ENCODE data around the gene LDLRAP1. TPM values are rescaled to one million over a fixed set of nuclear protein-coding genes. Genes with fewer than 3 reads are reported as not detected.

Gene LDLRAP1
- total RNA-seq, 6 experiments from 2014 or later = 10.4 to 14.1 (median 12.7) TPM

- Mint-ChIP-seq H3K4me1 (ENCODE audit: low read depth) (peaks cover 44% of the 10 kb centered on the region), H3K27ac (peak overlapping the region; percentile 95), H3K27me3 (ENCODE audit: insufficient read depth) (peaks cover 7% of the 10 kb centered on the region; the same call in 1 of the 2 replicates), H3K4me3 (peak overlapping the region; percentile 78; the same call in 1 of the 2 replicates), H3K36me3 (ENCODE audit: low read depth) (no peaks in the 10 kb centered on the region), H3K9me3 (no peaks in the 10 kb centered on the region)
- no peak for DNase-seq
- no peak for TF ChIP-seq CTCF (IDR thresholded peaks at IDR 0.05)
Measured at GRCh38 chr1:25569597-25570396, 26.4 kb downstream of the LDLRAP1 start.

- H3K36me3 Mint-ChIP-seq (ENCODE audit: low read depth) = no peaks in the 10 kb centered on the region
- DNase-seq = no peak
- peaks cover 43% of the 10 kb centered on the region for H3K4me1 Mint-ChIP-seq (ENCODE audit: low read depth)
- no peaks in the 10 kb centered on the region for H3K9me3 Mint-ChIP-seq
- peaks cover 7% of the 10 kb centered on the region; the same call in 1 of the 2 replicates for H3K27me3 Mint-ChIP-seq (ENCODE audit: insufficient read depth)
- no peak for TF ChIP-seq CTCF (IDR thresholded peaks at IDR 0.05)
- no peak overlapping the region for H3K27ac Mint-ChIP-seq
- H3K4me3 Mint-ChIP-seq = no peak overlapping the region
Measured at GRCh38 chr1:25570798-25571521, 27.6 kb downstream of the LDLRAP1 start.

GRCh38 chr1:25571522-25571970, 28.1 kb downstream of the LDLRAP1 start:
- Mint-ChIP-seq H3K36me3 (ENCODE audit: low read depth) (no peaks in the 10 kb centered on the region), H3K4me3 (no peak overlapping the region), H3K4me1 (ENCODE audit: low read depth) (peaks cover 37% of the 10 kb centered on the region), H3K27me3 (ENCODE audit: insufficient read depth) (peaks cover 7% of the 10 kb centered on the region; the same call in 1 of the 2 replicates), H3K9me3 (no peaks in the 10 kb centered on the region), H3K27ac (no peak overlapping the region)
- no peak for TF ChIP-seq CTCF (IDR thresholded peaks at IDR 0.05)
- DNase-seq = no peak

GRCh38 chr1:25572107-25572506, 28.7 kb downstream of the LDLRAP1 start:
- Mint-ChIP-seq H3K27ac (no peak overlapping the region), H3K4me3 (no peak overlapping the region), H3K27me3 (ENCODE audit: insufficient read depth) (peaks cover 7% of the 10 kb centered on the region; the same call in 1 of the 2 replicates), H3K36me3 (ENCODE audit: low read depth) (no peaks in the 10 kb centered on the region), H3K9me3 (no peaks in the 10 kb centered on the region), H3K4me1 (ENCODE audit: low read depth) (peaks cover 31% of the 10 kb centered on the region)
- no peak for TF ChIP-seq CTCF (IDR thresholded peaks at IDR 0.05)
- DNase-seq = no peak

GRCh38 chr1:25572708-25573590, 29.5 kb downstream of the LDLRAP1 start:
- Mint-ChIP-seq H3K27me3 (ENCODE audit: insufficient read depth) (peaks cover 10% of the 10 kb centered on the region), H3K9me3 (no peaks in the 10 kb centered on the region), H3K27ac (no peak overlapping the region), H3K36me3 (ENCODE audit: low read depth) (no peaks in the 10 kb centered on the region), H3K4me3 (no peak overlapping the region), H3K4me1 (ENCODE audit: low read depth) (peaks cover 23% of the 10 kb centered on the region)
- peak; percentile 86 for TF ChIP-seq CTCF (IDR thresholded peaks at IDR 0.05)
- DNase-seq = peak; percentile 50

Measured in HFFc6 (cell line).